ENCODE measurements around the gene EHD2. TPM values are rescaled to one million over a fixed set of nuclear protein-coding genes. Genes with fewer than 3 reads are reported as not detected.
"Not testable (repeated sequence)": the region's sequence is repeated elsewhere in the genome, so short reads cannot be mapped to it uniquely, and the experiment has no call there.

The EHD2 gene
- total RNA-seq, 2 experiments from 2014 or later = 0.44 to 0.68 TPM

GRCh38 chr19:47745010-47745901, 32.0 kb downstream of the EHD2 start, which contains the start of gene NOP53:
Gene NOP53 (plus strand): TSS chr19:47745546. CDS start chr19:47745560, 14 bp downstream.
- Mint-ChIP-seq H3K4me1 (peaks cover 37% of the 10 kb centered on the region), H3K36me3 (peaks cover 27% of the 10 kb centered on the region), H3K27ac (peak within 1 kb of the TSS; percentile 100), H3K9me3 (no peaks in the 10 kb centered on the region), H3K4me3 (peak within 1 kb of the TSS; percentile 99), H3K27me3 (no peaks in the 10 kb centered on the region)
- peak; percentile 92 for DNase-seq

GRCh38 chr19:47746129-47746528, 32.9 kb downstream of the EHD2 start:
- H3K4me3 Mint-ChIP-seq = peak overlapping the region; percentile 99
- not testable (repeated sequence) for H3K9me3 Mint-ChIP-seq, DNase-seq, H3K27me3 Mint-ChIP-seq
- peak overlapping the region; percentile 69 for H3K27ac Mint-ChIP-seq
- H3K36me3 Mint-ChIP-seq = peaks cover 31% of the 10 kb centered on the region
- H3K4me1 Mint-ChIP-seq = peaks cover 40% of the 10 kb centered on the region

- peak overlapping the region; percentile 64 for H3K4me3 Mint-ChIP-seq
- peak overlapping the region; percentile 79 for H3K27ac Mint-ChIP-seq
- no peak for DNase-seq
- H3K4me1 Mint-ChIP-seq = peaks cover 30% of the 10 kb centered on the region
- H3K36me3 Mint-ChIP-seq = peaks cover 46% of the 10 kb centered on the region
- H3K27me3 Mint-ChIP-seq = no peaks in the 10 kb centered on the region
- H3K9me3 Mint-ChIP-seq = no peaks in the 10 kb centered on the region
Measured at GRCh38 chr19:47749326-47749725, 36.1 kb downstream of the EHD2 start.

- Mint-ChIP-seq H3K4me1 (peaks cover 30% of the 10 kb centered on the region), H3K27me3 (no peaks in the 10 kb centered on the region), H3K4me3 (no peak overlapping the region), H3K9me3 (no peaks in the 10 kb centered on the region), H3K27ac (peak overlapping the region; percentile 54), H3K36me3 (peaks cover 42% of the 10 kb centered on the region)
- no peak for DNase-seq
Measured at GRCh38 chr19:47750752-47751151, 37.5 kb downstream of the EHD2 start.

- Mint-ChIP-seq H3K36me3 (peaks cover 41% of the 10 kb centered on the region), H3K27ac (peak overlapping the region; percentile 12), H3K27me3 (no peaks in the 10 kb centered on the region), H3K4me1 (peaks cover 25% of the 10 kb centered on the region), H3K4me3 (no peak overlapping the region), H3K9me3 (no peaks in the 10 kb centered on the region)
- DNase-seq = no peak
Measured at GRCh38 chr19:47752440-47753211, 39.4 kb downstream of the EHD2 start.

GRCh38 chr19:47754206-47755064, 41.2 kb downstream of the EHD2 start:
- Mint-ChIP-seq H3K36me3 (peaks cover 35% of the 10 kb centered on the region), H3K9me3 (no peaks in the 10 kb centered on the region), H3K4me3 (no peak overlapping the region), H3K27ac (peak overlapping the region; percentile 63), H3K4me1 (peaks cover 12% of the 10 kb centered on the region), H3K27me3 (no peaks in the 10 kb centered on the region)
- DNase-seq = no peak

GRCh38 chr19:47755065-47755761, 42.0 kb downstream of the EHD2 start:
- Mint-ChIP-seq H3K36me3 (peaks cover 36% of the 10 kb centered on the region), H3K27ac (no peak overlapping the region), H3K9me3 (no peaks in the 10 kb centered on the region), H3K27me3 (no peaks in the 10 kb centered on the region), H3K4me3 (no peak overlapping the region), H3K4me1 (peaks cover 9% of the 10 kb centered on the region)
- DNase-seq = no peak

- no peaks in the 10 kb centered on the region for H3K27me3 Mint-ChIP-seq
- DNase-seq = no peak
- no peak overlapping the region for H3K27ac Mint-ChIP-seq
- H3K9me3 Mint-ChIP-seq = no peaks in the 10 kb centered on the region
- H3K4me1 Mint-ChIP-seq = peaks cover 5% of the 10 kb centered on the region
- no peak overlapping the region for H3K4me3 Mint-ChIP-seq
- peaks cover 34% of the 10 kb centered on the region for H3K36me3 Mint-ChIP-seq
Measured at GRCh38 chr19:47755762-47756626, 42.8 kb downstream of the EHD2 start.

- H3K9me3 Mint-ChIP-seq = no peaks in the 10 kb centered on the region
- H3K4me3 Mint-ChIP-seq = no peak overlapping the region
- no peaks in the 10 kb centered on the region for H3K27me3 Mint-ChIP-seq
- no peak for DNase-seq
- no peak overlapping the region for H3K27ac Mint-ChIP-seq
- peaks cover 5% of the 10 kb centered on the region for H3K4me1 Mint-ChIP-seq
- H3K36me3 Mint-ChIP-seq = peaks cover 34% of the 10 kb centered on the region
Measured at GRCh38 chr19:47756627-47756929, 43.4 kb downstream of the EHD2 start.

GRCh38 chr19:47756953-47757608, 43.9 kb downstream of the EHD2 start:
- Mint-ChIP-seq H3K27me3 (no peaks in the 10 kb centered on the region), H3K4me3 (no peak overlapping the region), H3K36me3 (peaks cover 34% of the 10 kb centered on the region), H3K9me3 (no peaks in the 10 kb centered on the region), H3K27ac (no peak overlapping the region), H3K4me1 (peaks cover 5% of the 10 kb centered on the region)
- no peak for DNase-seq

GRCh38 chr19:47757617-47758442, 44.6 kb downstream of the EHD2 start:
- H3K4me3 Mint-ChIP-seq = no peak overlapping the region
- no peaks in the 10 kb centered on the region for H3K9me3 Mint-ChIP-seq
- H3K36me3 Mint-ChIP-seq = peaks cover 33% of the 10 kb centered on the region
- DNase-seq = no peak
- H3K27ac Mint-ChIP-seq = no peak overlapping the region
- peaks cover 1% of the 10 kb centered on the region for H3K4me1 Mint-ChIP-seq
- no peaks in the 10 kb centered on the region for H3K27me3 Mint-ChIP-seq

- Mint-ChIP-seq H3K36me3 (peaks cover 27% of the 10 kb centered on the region), H3K9me3 (no peaks in the 10 kb centered on the region), H3K4me1 (no peaks in the 10 kb centered on the region), H3K27me3 (no peaks in the 10 kb centered on the region), H3K27ac (no peak overlapping the region), H3K4me3 (no peak overlapping the region)
- no peak for DNase-seq
Measured at GRCh38 chr19:47758443-47758804, 45.2 kb downstream of the EHD2 start.

- Mint-ChIP-seq H3K27me3 (no peaks in the 10 kb centered on the region), H3K36me3 (peaks cover 19% of the 10 kb centered on the region), H3K9me3 (no peaks in the 10 kb centered on the region), H3K4me1 (no peaks in the 10 kb centered on the region), H3K4me3 (no peak overlapping the region), H3K27ac (no peak overlapping the region)
- DNase-seq = no peak
Measured at GRCh38 chr19:47760632-47760999, 47.4 kb downstream of the EHD2 start.
